RWPE2 (cell line): Measurements from ENCODE around the gene WSCD1.

ENCODE experiments used
- ATAC-seq: fragments of 200-7000 bp; cut with Tn5 transposase; 3 replicates; pipeline ENCODE4 v1.9.1; 2021; ENCODE audit warnings: low read depth
- DNase-seq: peaks from one replicate; pipeline ENCODE4 v3.0.0-alpha.2; 2020; ENCODE audit warnings: low spot score
- H3K27ac ChIP-seq: fragments of 450-650 bp; 2 replicates; pipeline ENCODE4 v1.5.1; 2017; ENCODE audit warnings: mild to moderate bottlenecking; ENCODE audit not compliant: poor library complexity, severe bottlenecking
- H3K27me3 ChIP-seq: fragments of 250-450 bp; sonication (Bioruptor Pico); 2 replicates; pipeline ENCODE4 v1.5.1; 2021; ENCODE audit warnings: mild to moderate bottlenecking, moderate library complexity; ENCODE audit not compliant: insufficient read depth, poor library complexity, severe bottlenecking
- H3K36me3 ChIP-seq: fragments of 250-450 bp; sonication (Bioruptor Pico); 2 replicates; pipeline ENCODE4 v1.5.1; 2020; ENCODE audit warnings: low read depth, mild to moderate bottlenecking, moderate library complexity
- H3K4me1 ChIP-seq: fragments of 250-450 bp; sonication (Bioruptor Pico); 2 replicates; pipeline ENCODE4 v1.5.1; 2021; ENCODE audit warnings: mild to moderate bottlenecking, moderate library complexity; ENCODE audit not compliant: insufficient read depth, poor library complexity, severe bottlenecking
- H3K4me3 ChIP-seq: fragments of 250-450 bp; sonication (Bioruptor Pico); 2 replicates; pipeline ENCODE4 v1.5.1; 2021; ENCODE audit warnings: mild to moderate bottlenecking, moderate library complexity; ENCODE audit not compliant: severe bottlenecking
- H3K9me3 ChIP-seq: fragments of 250-450 bp; sonication (Bioruptor Pico); 2 replicates; pipeline ENCODE4 v1.5.1; 2021; ENCODE audit warnings: mild to moderate bottlenecking, moderate library complexity; ENCODE audit not compliant: severe bottlenecking
- TF ChIP-seq, protein P1 (sequence below): fragments of 450-650 bp; IDR thresholded peaks from one replicate; pipeline ENCODE4 v1.5.1; 2017; ENCODE audit warnings: mild to moderate bottlenecking, moderate library complexity; ENCODE audit not compliant: poor library complexity, severe bottlenecking

WSCD1 gene

DNA sequence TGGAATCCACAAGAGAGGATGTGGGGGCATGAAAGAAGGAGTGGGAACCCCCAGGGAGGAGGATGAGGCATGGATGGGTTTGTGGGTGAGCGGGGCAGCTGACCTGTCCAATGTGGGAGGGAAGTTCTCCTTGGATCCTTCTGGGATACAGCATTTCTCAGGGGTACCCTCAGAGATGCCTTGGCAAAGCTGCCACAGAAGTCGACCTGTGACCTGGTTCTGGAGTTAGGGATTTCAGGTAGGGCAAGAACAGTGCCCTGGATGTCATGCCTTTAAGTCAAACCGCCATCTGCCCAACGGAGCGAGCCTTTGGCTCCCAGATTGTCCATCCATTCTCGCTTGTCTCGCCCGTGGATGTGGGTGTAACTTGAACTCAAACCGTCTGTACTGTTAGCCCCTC lies 30.0 kb downstream of the WSCD1 start:
- DNase-seq (peak; percentile 15), ATAC-seq (no peak)
- TF ChIP-seq, protein P1, sequence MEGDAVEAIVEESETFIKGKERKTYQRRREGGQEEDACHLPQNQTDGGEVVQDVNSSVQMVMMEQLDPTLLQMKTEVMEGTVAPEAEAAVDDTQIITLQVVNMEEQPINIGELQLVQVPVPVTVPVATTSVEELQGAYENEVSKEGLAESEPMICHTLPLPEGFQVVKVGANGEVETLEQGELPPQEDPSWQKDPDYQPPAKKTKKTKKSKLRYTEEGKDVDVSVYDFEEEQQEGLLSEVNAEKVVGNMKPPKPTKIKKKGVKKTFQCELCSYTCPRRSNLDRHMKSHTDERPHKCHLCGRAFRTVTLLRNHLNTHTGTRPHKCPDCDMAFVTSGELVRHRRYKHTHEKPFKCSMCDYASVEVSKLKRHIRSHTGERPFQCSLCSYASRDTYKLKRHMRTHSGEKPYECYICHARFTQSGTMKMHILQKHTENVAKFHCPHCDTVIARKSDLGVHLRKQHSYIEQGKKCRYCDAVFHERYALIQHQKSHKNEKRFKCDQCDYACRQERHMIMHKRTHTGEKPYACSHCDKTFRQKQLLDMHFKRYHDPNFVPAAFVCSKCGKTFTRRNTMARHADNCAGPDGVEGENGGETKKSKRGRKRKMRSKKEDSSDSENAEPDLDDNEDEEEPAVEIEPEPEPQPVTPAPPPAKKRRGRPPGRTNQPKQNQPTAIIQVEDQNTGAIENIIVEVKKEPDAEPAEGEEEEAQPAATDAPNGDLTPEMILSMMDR = no peak

DNA sequence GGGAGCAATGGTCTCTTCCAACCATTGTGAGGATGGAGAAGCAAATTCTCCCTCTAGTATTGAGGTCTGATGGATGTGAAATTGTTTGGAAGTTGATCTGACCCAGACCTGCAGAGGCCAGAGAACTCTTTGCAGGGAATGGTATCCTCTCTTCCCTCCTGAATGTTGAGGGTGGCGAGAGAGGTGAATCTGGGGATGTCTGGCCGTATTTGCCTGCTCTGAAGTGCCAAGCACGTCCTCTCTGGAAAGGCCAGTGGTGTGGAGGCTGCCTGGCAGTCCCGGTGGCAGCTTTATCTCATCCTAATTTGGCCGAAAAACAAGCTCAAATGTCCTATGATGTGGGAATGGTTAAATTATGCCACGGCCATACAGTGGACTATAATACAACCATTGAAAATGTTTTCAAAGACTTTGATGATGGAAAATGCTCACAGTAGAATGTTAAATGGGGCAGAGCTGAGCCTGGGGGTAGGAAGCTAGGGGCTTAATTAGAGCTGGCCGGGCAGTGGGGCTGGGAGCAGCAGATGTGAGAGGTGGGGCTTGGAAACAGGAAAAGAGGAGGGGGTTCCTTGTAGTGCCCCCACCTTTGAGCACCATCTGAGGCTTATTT lies 30.8 kb downstream of the WSCD1 start:
- no peak overlapping the region for H3K27ac ChIP-seq
- no peak overlapping the region for H3K4me3 ChIP-seq
- DNase-seq (peak; percentile 23), ATAC-seq (no peak)
- TF ChIP-seq, protein P1 = no peak
- no peaks in the 10 kb centered on the region for H3K36me3 ChIP-seq
- no peaks in the 10 kb centered on the region for H3K4me1 ChIP-seq
- H3K9me3 ChIP-seq = no peaks in the 10 kb centered on the region
- no peaks in the 10 kb centered on the region for H3K27me3 ChIP-seq

More for the DNA sequence above, 30.0 kb downstream of the WSCD1 start:
- no peaks in the 10 kb centered on the region for H3K36me3 ChIP-seq
- H3K27ac ChIP-seq = no peak overlapping the region
- H3K4me1 ChIP-seq = no peaks in the 10 kb centered on the region
- no peaks in the 10 kb centered on the region for H3K9me3 ChIP-seq
- no peak overlapping the region for H3K4me3 ChIP-seq
- no peaks in the 10 kb centered on the region for H3K27me3 ChIP-seq

DNA sequence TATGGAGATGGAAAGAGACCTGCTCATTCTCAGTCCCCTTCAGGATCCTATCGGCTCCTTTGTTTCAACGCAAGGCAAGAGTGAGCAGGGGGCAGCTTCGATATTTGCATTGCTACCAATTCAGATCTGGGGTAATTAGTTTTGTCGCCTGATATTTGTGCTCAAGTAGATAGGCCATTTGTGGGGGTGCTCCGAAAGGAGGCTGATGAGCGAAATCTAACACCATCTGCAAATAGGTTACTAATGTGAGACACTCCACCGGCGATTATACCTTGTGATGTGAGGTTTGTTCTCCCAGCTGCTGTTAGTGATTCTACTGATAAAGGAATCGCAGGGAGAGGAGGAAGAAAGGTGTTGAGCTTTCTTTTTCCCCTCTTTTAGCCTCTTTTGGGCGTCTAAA lies 31.5 kb downstream of the WSCD1 start:
- Histone ChIP-seq H3K27me3 (no peaks in the 10 kb centered on the region), H3K9me3 (no peaks in the 10 kb centered on the region), H3K36me3 (no peaks in the 10 kb centered on the region), H3K4me1 (no peaks in the 10 kb centered on the region), H3K4me3 (no peak overlapping the region), H3K27ac (no peak overlapping the region)
- DNase-seq (no peak), ATAC-seq (no peak)
- TF ChIP-seq, protein P1 = no peak

DNA sequence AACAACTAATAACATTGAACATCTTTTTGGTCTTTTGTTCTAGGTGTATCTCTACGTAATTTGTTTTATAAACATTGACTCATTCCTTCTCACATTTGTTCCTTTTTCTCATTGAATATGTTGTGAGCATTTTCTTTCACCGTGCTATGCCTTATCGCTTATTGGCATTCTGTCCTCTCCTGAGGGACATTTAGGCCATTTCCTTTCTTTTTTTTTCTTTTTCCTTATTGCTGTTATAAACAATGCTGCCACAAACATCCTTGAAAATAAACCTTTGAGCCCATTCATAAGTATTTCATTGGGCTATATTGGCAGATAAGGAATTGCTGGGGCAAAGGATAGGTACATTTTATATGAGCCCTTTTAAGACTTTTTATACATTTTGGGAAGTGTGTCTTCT lies 32.4 kb downstream of the WSCD1 start:
- no peak for DNase-seq
- TF ChIP-seq, protein P1 = no peak

DNA sequence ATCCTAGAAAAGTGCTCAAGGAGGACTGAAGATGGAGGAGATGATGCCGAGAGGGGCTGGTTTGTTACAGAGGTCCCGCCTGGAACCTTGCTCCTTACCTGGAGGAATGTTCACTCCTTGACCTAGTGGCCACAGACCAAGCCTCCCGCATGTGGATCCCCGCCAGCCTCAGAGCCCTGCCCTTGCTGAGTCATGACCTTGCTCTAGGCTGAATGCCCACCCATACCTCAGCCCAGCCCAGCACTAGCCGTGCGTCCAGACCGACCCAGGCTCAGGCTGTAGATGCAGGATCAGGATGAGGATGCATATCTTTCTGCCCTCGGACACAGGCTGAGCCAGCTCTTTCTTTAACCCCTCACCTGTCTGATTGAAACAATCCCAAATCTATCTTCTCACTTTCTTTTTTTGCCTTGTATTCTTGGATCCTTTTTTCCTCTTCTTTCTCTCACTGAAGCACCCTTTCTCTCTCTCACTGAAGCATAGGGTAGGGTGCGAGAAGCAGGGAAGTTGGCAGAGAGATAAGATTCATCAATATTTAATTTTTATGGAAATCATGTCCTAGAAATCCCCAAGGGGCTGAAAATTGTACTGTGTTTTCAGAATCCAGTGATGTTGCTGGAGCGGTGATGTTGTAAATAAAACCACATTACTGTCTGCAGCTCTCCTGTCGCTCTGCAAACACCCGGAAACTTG lies 34.9 kb downstream of the WSCD1 start:
- DNase-seq = peak; percentile 29

More for the DNA sequence above, 32.4 kb downstream of the WSCD1 start:
- no peak overlapping the region for H3K4me3 ChIP-seq
- no peaks in the 10 kb centered on the region for H3K4me1 ChIP-seq
- no peak overlapping the region for H3K27ac ChIP-seq
- no peak for ATAC-seq
- H3K36me3 ChIP-seq = no peaks in the 10 kb centered on the region
- H3K9me3 ChIP-seq = no peaks in the 10 kb centered on the region
- no peaks in the 10 kb centered on the region for H3K27me3 ChIP-seq

More for the DNA sequence above, 34.9 kb downstream of the WSCD1 start:
- Histone ChIP-seq H3K4me1 (no peaks in the 10 kb centered on the region), H3K36me3 (no peaks in the 10 kb centered on the region), H3K27ac (no peak overlapping the region), H3K4me3 (no peak overlapping the region), H3K27me3 (no peaks in the 10 kb centered on the region), H3K9me3 (no peaks in the 10 kb centered on the region)
- no peak for ATAC-seq
- TF ChIP-seq, protein P1 = no peak
